ENCODE results near the gene MTM1.

MTM1 gene

DNA sequence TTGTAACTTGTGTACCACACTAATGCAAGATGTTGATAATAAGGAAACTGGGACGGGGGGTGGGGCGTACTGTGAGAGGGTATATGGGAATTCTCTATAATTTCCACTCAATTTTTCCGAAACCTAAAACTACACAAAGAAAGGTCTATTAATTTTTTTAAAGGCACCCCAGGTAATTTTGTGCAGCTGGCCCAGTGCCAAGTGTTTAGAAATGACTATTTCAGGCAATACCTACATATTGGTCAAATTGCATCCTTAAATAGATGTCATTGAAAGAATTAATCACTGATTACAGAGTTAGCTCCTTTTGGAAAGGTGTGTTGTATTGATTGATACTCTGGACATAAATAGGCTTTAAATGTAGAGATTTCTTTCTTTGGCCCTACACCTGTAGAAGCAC, 114.7 kb downstream of the MTM1 start:
- Histone ChIP-seq H3K27me3 (ENCODE audit: low read depth) (no peaks in the 10 kb centered on the region; the same call in 1 of the 2 replicates), H3K9me3 (no peaks in the 10 kb centered on the region), H3K4me3 (no peak overlapping the region), H3K4me1 (no peaks in the 10 kb centered on the region), H3K36me3 (replicated peaks) (no peaks in the 10 kb centered on the region)
- DNase-seq (ENCODE audit: low spot score in 2 of 2) = no peak
- in situ Hi-C loops (cut with MboI; ENCODE audit: low sequenced_read_pairs) = loop anchor here (25.0 kb wide), 1 partner anchor 721 kb away; no protein-coding TSS in a partner anchor

GRCh38 chrX:150683536-150684146, 115.2 kb downstream of the MTM1 start:
- Histone ChIP-seq H3K36me3 (replicated peaks) (no peaks in the 10 kb centered on the region), H3K4me3 (no peak overlapping the region), H3K27me3 (ENCODE audit: low read depth) (no peaks in the 10 kb centered on the region; the same call in 1 of the 2 replicates), H3K9me3 (no peaks in the 10 kb centered on the region), H3K4me1 (no peaks in the 10 kb centered on the region)
- peak; percentile 36 to 54 for DNase-seq (ENCODE audit: low spot score in 2 of 2)
- in situ Hi-C loops (cut with MboI; ENCODE audit: low sequenced_read_pairs) = loop anchor here (25.0 kb wide), 1 partner anchor 721 kb away; no protein-coding TSS in a partner anchor

DNA sequence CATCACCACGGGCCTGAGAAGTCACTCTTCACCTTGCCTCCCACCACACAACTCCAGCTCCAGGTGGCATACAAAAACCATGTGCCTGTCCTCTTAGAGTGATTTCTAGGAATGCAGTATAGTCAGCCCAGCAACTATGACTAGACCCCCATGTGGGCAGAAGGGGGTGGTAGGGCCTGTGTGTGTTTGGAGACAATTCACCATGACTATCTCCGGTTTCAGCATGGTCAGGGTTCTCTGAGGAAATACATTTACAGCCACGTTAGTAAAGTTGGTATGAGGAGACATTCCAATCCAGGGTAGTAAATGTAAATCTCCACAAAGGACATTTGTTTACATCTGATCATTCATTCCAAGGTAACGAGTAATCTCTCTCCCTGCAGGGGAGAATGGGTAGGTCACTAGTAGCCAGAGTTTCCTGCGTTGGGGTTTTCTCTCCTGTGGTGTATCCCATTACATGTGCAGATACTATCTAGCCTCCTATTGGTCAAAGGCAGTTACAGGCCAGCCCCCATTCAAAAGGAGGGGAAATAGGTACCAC, 120.6 kb downstream of the MTM1 start:
- in situ Hi-C loops (cut with MboI; ENCODE audit: low sequenced_read_pairs) = loop anchor here (25.0 kb wide), 1 partner anchor 727 kb away; no protein-coding TSS in a partner anchor
- H3K9me3 ChIP-seq = no peaks in the 10 kb centered on the region
- no peak for DNase-seq (ENCODE audit: low spot score in 2 of 2)
- no peak overlapping the region for H3K4me3 ChIP-seq
- H3K36me3 ChIP-seq (replicated peaks) = no peaks in the 10 kb centered on the region
- H3K27me3 ChIP-seq (ENCODE audit: low read depth) = no peaks in the 10 kb centered on the region
- no peaks in the 10 kb centered on the region; the same call in 1 of the 2 replicates for H3K4me1 ChIP-seq

DNA sequence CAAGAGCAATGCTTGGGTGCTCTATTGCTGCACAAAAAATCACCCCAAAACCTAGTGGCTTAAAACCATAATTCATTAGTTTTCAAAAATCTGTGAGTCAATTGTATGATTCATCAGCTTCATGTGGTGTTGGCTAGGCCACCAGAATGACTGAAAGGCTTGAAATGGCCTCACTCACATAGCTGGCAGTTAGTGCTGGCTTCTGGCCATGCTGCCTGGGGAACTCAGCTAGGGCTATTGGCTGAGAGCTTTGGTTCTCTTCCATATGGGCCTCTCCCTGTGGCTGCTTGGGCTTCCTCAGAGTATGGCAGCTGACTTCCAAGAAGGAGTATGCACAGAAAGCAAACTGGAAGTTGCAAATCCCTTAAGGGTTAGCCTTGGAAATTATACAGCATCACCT, 121.7 kb downstream of the MTM1 start:
- no peak overlapping the region for H3K4me3 ChIP-seq
- in situ Hi-C loops (cut with MboI; ENCODE audit: low sequenced_read_pairs) = loop anchor here (25.0 kb wide), 1 partner anchor 728 kb away; no protein-coding TSS in a partner anchor
- H3K27me3 ChIP-seq (ENCODE audit: low read depth) = no peaks in the 10 kb centered on the region
- DNase-seq (ENCODE audit: low spot score in 2 of 2) = no peak
- no peaks in the 10 kb centered on the region for H3K9me3 ChIP-seq
- no peaks in the 10 kb centered on the region; the same call in 1 of the 2 replicates for H3K4me1 ChIP-seq
- no peaks in the 10 kb centered on the region for H3K36me3 ChIP-seq (replicated peaks)

DNA sequence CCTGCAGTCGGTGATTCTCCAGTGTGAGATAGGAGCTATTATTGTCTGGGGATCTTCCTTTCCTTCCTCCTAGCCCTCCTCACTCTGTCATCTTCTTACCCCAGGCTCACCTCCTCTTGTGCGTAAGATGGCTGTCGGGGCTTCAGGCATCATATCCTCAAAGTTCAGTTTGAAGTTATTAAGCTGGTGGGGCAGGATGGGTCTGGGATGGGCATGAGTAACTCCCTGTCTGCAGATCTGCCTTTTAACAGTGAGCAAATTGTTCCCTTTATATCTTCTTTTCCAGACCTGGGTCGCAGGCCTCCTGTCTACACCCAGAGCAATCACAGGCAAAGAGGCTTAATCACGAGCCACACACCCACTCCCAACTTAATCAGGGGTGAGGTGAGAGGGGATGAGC, 123.9 kb downstream of the MTM1 start:
- DNase-seq (ENCODE audit: low spot score in 2 of 2) = no peak
- Histone ChIP-seq H3K36me3 (replicated peaks) (no peaks in the 10 kb centered on the region; the same call in 1 of the 2 replicates), H3K9me3 (no peaks in the 10 kb centered on the region), H3K4me3 (peak overlapping the region; percentile 49), H3K27me3 (ENCODE audit: low read depth) (no peaks in the 10 kb centered on the region), H3K4me1 (no peaks in the 10 kb centered on the region; the same call in 1 of the 2 replicates)
- in situ Hi-C loops (cut with MboI; ENCODE audit: low sequenced_read_pairs) = loop anchor here (25.0 kb wide), 1 partner anchor 730 kb away; no protein-coding TSS in a partner anchor

DNA sequence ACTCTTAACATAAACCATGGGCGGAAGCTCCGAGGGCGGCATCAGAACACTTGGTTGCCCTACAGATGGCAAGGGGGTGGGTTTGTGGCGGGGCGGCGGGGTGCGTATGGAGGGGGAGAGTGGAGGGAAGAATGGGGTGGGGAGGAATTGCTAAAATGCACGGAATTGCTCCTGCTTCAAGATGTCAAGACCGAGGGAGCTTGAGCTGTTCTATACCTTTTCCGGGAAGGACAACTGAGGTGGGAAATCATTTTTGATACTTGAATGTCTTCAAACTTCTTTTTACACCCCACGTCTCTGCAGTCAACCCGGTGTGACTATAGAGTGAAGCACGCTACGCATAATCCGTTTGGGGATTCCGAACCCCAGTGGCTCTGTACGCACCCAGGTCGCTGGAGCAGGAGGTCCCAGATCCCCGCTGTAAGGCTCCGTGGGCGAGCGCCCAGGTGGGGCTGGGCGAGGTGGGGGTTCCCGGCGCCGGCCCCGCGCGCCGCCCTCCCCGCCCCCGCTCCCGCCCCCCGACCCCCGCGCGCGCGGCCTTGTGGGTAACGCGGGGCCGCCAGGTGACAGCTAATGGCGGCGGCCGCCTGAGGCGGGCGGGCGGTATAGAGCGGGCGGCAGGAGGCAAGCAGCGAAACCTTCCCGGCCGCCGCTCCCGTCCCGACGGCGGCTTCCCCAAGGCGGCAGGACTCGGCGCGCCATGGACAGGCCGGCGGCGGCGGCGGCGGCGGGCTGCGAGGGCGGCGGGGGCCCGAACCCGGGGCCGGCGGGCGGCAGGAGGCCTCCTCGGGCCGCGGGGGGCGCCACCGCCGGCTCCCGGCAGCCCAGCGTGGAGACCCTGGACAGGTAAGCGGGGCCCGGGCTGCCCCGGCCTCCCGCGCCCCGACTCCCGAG, 124.7 kb downstream of the MTM1 start, which contains the start of gene MTMR1:
TSS of gene MTMR1 (plus strand) at position 566 of the 894 bp plus-strand sequence. CDS start at position 701, 135 bp downstream.
- no peaks in the 10 kb centered on the region for H3K27me3 ChIP-seq (ENCODE audit: low read depth)
- in situ Hi-C loops (cut with MboI; ENCODE audit: low sequenced_read_pairs) = loop anchor here (25.0 kb wide), 1 partner anchor 731 kb away; no protein-coding TSS in a partner anchor
- no peaks in the 10 kb centered on the region; the same call in 1 of the 2 replicates for H3K4me1 ChIP-seq
- no peaks in the 10 kb centered on the region; the same call in 1 of the 2 replicates for H3K36me3 ChIP-seq (replicated peaks)
- DNase-seq (ENCODE audit: low spot score in 2 of 2) = peak; percentile 28 to 68
- H3K9me3 ChIP-seq = no peaks in the 10 kb centered on the region
- peak within 1 kb of the TSS; percentile 49 for H3K4me3 ChIP-seq

DNA sequence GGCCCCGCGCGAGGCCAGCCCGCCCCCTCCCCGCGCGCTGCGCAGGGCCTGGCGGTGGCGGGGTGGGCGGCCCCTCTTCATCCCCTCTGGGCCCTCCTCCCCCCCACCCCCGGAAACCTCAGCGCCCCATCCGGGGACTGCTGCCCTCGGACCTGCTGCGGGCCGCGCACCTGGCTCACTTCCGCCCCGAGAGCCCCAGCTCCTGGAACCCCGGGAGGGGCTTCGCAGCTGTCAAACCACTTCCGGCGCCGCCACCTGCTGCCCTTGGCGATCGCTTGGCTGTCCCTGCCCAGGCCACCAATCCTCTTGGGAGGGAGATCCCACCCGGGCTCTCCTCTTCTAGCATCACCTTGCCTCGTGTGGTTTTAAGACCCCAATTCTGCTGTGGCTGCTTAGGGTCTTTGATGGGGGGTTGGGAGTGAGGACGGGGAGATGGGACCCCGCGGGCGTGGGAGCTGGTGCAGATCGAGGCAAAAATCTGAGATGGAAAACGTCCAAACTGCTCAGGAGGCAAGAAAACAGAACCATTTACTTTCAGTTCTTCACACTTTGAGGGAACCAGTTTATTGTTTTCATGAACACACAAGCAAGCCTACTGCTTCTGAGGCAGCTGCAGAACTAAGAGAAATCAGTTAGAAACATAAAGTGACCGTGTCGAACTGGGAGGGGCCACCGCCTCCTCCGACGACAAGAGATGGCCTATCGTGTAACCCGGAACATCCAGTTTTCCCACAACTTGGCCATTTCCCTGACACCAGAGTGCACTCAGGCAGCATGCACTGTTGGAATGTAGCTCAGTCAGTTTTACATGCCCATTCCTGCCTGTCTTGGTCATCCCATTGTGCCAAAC, 125.5 kb downstream of the MTM1 start:
- H3K36me3 ChIP-seq (replicated peaks) = no peaks in the 10 kb centered on the region; the same call in 1 of the 2 replicates
- no peaks in the 10 kb centered on the region for H3K27me3 ChIP-seq (ENCODE audit: low read depth)
- in situ Hi-C loops (cut with MboI; ENCODE audit: low sequenced_read_pairs) = loop anchor here (25.0 kb wide), 1 partner anchor 732 kb away; no protein-coding TSS in a partner anchor
- peak; percentile 33 to 84 for DNase-seq (ENCODE audit: low spot score in 2 of 2)
- no peaks in the 10 kb centered on the region for H3K9me3 ChIP-seq
- no peaks in the 10 kb centered on the region; the same call in 1 of the 2 replicates for H3K4me1 ChIP-seq
- H3K4me3 ChIP-seq = peak overlapping the region; percentile 46

DNA sequence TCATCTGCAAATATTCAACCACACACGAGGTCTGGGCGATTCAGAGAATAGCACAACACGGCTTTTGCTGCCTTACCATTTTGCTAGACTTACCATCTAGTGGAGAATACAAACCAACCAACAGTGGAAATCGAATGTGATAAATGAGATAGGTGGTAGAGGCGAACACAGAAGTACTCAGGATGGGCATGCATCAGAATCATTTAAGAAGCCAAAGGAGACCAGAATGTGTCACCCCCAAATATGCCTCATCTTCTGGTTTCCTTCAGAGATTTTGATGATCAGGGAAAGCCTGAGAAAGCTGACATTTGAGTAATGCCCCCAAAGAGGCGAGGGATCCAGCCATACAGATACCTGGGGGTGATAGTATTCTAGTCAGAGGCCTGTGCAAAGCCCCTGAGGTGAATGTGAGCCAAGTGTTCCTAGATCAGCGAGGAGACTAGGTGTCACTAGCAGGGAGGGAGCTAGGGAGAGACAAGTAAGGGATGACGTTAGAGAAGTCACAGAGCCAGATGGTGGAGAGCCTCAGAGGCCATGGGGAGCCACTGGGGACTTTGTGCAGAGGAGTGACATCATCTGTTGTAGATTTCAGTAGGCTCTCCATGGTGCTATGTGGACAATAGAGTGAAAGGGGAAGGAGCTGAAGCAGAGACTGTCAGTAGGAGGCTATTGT, 126.5 kb downstream of the MTM1 start:
- in situ Hi-C loops (cut with MboI; ENCODE audit: low sequenced_read_pairs) = loop anchor here (25.0 kb wide), 1 partner anchor 733 kb away; no protein-coding TSS in a partner anchor
- H3K4me3 ChIP-seq = no peak overlapping the region
- no peaks in the 10 kb centered on the region for H3K27me3 ChIP-seq (ENCODE audit: low read depth)
- no peaks in the 10 kb centered on the region; the same call in 1 of the 2 replicates for H3K36me3 ChIP-seq (replicated peaks)
- H3K9me3 ChIP-seq = no peaks in the 10 kb centered on the region
- no peak for DNase-seq (ENCODE audit: low spot score in 2 of 2)
- H3K4me1 ChIP-seq = no peaks in the 10 kb centered on the region; the same call in 1 of the 2 replicates

- Histone ChIP-seq H3K4me1 (no peaks in the 10 kb centered on the region; the same call in 1 of the 2 replicates), H3K4me3 (no peak overlapping the region), H3K36me3 (replicated peaks) (no peaks in the 10 kb centered on the region; the same call in 1 of the 2 replicates), H3K27me3 (ENCODE audit: low read depth) (no peaks in the 10 kb centered on the region), H3K9me3 (no peaks in the 10 kb centered on the region)
- no peak for DNase-seq (ENCODE audit: low spot score in 2 of 2)
- in situ Hi-C loops (cut with MboI; ENCODE audit: low sequenced_read_pairs) = loop anchor here (25.0 kb wide), 1 partner anchor 734 kb away; no protein-coding TSS in a partner anchor
Observed at GRCh38 chrX:150696331-150696730, 127.9 kb downstream of the MTM1 start.

DNA sequence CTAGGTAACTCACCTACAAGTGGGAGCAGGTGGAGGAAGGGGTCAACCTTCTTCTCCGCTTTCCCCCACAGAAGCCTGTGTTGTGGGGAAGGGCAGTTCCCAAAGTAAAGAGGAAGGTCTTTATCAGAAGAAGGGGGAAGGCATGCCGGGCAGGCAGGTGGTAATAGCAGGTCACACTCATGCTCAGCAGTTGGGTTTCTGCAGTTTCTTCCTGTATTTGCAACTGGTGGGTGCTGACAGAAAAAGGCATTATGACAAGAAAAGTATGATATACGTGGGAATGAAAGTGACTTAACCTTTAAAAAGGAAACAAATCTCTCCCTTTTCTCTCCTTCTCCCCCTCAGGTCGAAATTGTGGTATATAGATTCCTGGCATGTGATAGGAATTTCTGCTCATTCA, 128.4 kb downstream of the MTM1 start:
- in situ Hi-C loops (cut with MboI; ENCODE audit: low sequenced_read_pairs) = loop anchor here (25.0 kb wide), 1 partner anchor 735 kb away; no protein-coding TSS in a partner anchor
- Histone ChIP-seq H3K36me3 (replicated peaks) (no peaks in the 10 kb centered on the region; the same call in 1 of the 2 replicates), H3K9me3 (no peaks in the 10 kb centered on the region), H3K4me3 (no peak overlapping the region), H3K4me1 (no peaks in the 10 kb centered on the region; the same call in 1 of the 2 replicates), H3K27me3 (ENCODE audit: low read depth) (no peaks in the 10 kb centered on the region)
- no peak for DNase-seq (ENCODE audit: low spot score in 2 of 2)

DNA sequence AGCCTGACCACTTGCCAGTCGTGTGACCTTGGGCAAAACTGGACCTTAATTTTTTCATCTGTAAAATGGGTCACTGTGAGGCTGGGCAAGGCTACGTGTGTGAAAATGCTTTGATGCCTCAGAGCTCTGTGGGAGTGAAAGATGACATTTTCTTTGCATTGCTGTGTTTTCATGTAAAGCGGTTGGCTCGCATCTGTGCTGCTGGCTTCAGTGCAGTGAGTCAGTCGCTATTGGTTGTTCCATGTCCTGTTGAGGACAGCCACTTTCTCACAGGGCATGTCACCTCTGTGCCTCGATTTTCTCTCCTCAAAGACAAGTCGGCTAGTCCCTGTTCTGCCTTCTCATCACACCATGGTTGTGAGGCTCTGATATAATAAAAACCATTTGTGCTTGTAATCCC, 129.2 kb downstream of the MTM1 start:
- Histone ChIP-seq H3K4me1 (no peaks in the 10 kb centered on the region; the same call in 1 of the 2 replicates), H3K36me3 (replicated peaks) (no peaks in the 10 kb centered on the region; the same call in 1 of the 2 replicates), H3K9me3 (no peaks in the 10 kb centered on the region), H3K4me3 (no peak overlapping the region), H3K27me3 (ENCODE audit: low read depth) (no peaks in the 10 kb centered on the region)
- DNase-seq (ENCODE audit: low spot score in 2 of 2) = no peak
- in situ Hi-C loops (cut with MboI; ENCODE audit: low sequenced_read_pairs) = loop anchor here (25.0 kb wide), 1 partner anchor 735 kb away; no protein-coding TSS in a partner anchor

DNA sequence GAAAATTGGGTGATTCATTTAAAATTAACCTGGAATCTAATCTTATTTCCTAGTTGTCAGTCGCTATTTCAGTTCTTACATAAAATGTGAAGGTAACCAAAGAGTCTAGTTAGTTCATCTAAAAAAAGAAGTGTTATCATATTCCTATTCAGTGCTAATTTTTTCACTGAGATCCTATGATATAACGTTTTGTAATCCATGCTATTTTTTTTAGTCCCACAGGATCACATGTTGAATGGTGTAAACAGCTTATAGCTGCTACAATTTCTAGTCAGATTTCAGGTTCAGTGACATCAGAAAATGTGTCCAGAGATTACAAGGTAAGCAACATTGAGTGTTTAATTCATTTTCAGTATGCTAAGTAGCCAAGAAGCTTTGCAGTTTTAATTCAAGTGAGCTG, 130.6 kb downstream of the MTM1 start:
- Histone ChIP-seq H3K4me3 (no peak overlapping the region), H3K4me1 (no peaks in the 10 kb centered on the region; the same call in 1 of the 2 replicates), H3K9me3 (no peaks in the 10 kb centered on the region), H3K36me3 (replicated peaks) (no peaks in the 10 kb centered on the region; the same call in 1 of the 2 replicates), H3K27me3 (ENCODE audit: low read depth) (no peaks in the 10 kb centered on the region)
- in situ Hi-C loops (cut with MboI; ENCODE audit: low sequenced_read_pairs) = loop anchor here (25.0 kb wide), 1 partner anchor 737 kb away; no protein-coding TSS in a partner anchor
- no peak for DNase-seq (ENCODE audit: low spot score in 2 of 2)
